A549 (cell line): ENCODE results near the gene ELMO2.

Source experiments
- BHLHE40 ChIP-seq: IDR thresholded peaks from 2 replicates; pipeline ENCODE4 v1.6.1; 2012; ENCODE audit warnings: low read depth, low read length, inconsistent platforms
- CTCF ChIP-seq: fragments of >200 bp; sonication (Bioruptor Twin); formaldehyde crosslinking; IDR thresholded peaks from 3 replicates; pipeline ENCODE4 v1.5.1; 2016
- HDAC2 ChIP-seq: fragments of 200-600 bp; sonication (generic); IDR thresholded peaks from 2 replicates; pipeline ENCODE4 v1.6.1; 2016
- HMGXB4 ChIP-seq: fragments of 250-450 bp; sonication (Bioruptor Pico); IDR thresholded peaks from 2 replicates; pipeline ENCODE4 v1.5.0; 2021; ENCODE audit warnings: mild to moderate bottlenecking, moderate library complexity, borderline replicate concordance
- JUN ChIP-seq, 2 experiments: fragments of >200 bp; sonication (Bioruptor Twin); formaldehyde crosslinking; IDR thresholded peaks; 2 replicates in 1 of 2; 3 replicates in 1 of 2; pipeline ENCODE4 v1.6.1; 2016 to 2017
- JUNB ChIP-seq: fragments of >200 bp; sonication (Bioruptor Twin); formaldehyde crosslinking; IDR thresholded peaks from 2 replicates; pipeline ENCODE4 v1.6.1; 2016
- MAZ ChIP-seq: fragments of 150-350 bp; IDR thresholded peaks from 2 replicates; pipeline ENCODE4 v1.6.1; 2014; ENCODE audit warnings: antibody characterized with exemption, low read depth, low read length, borderline replicate concordance
- POLR2A ChIP-seq: IDR thresholded peaks from 2 replicates; pipeline ENCODE4 v1.6.1; 2012; ENCODE audit warnings: mild to moderate bottlenecking, low read length
- TFCP2L1 ChIP-seq: fragments of 250-450 bp; sonication (Bioruptor Pico); IDR thresholded peaks from 2 replicates; pipeline ENCODE4 v1.5.0; 2021; ENCODE audit warnings: mild to moderate bottlenecking
- ZNF302 ChIP-seq: fragments of 250-450 bp; sonication (Bioruptor Pico); IDR thresholded peaks from 2 replicates; pipeline ENCODE4 v1.9.0; 2021; ENCODE audit warnings: inconsistent platforms, mild to moderate bottlenecking, moderate library complexity
- TF ChIP-seq, protein P1 (sequence below): IDR thresholded peaks from 2 replicates; pipeline ENCODE4 v1.6.1; 2012

DNA sequence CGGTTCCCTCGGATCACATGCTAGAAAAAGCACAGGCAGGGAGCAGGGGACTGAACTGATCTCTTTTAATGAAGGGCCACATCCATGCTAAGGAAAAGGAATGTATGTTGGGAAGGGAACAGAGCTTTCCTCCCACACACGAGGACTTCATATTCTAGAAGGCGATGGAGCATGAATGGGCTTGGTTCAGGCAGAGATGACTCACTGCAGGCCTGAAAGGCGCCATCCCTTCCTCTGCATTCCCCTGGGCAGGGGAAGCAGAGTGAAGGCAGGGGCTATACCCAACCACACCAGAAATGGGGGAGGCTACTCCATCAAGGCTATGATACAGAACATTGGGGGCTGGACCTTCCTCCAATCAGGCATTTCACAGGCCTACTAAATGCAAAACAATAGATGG, 30.6 kb downstream of the ELMO2 start:
- no peak for TF ChIP-seq POLR2A
- TF ChIP-seq CTCF, result no peak
- no peak for TF ChIP-seq HDAC2
- no peak for TF ChIP-seq BHLHE40
- no peak for TF ChIP-seq JUN (IDR thresholded peaks at IDR 0.05)
- no peak for TF ChIP-seq JUNB
- no peak for TF ChIP-seq ZNF302 (CRISPR knock-in tag)
- TF ChIP-seq HMGXB4 (CRISPR knock-in tag), result no peak
- TF ChIP-seq, protein P1, sequence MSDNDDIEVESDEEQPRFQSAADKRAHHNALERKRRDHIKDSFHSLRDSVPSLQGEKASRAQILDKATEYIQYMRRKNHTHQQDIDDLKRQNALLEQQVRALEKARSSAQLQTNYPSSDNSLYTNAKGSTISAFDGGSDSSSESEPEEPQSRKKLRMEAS, result no peak
- no peak for TF ChIP-seq TFCP2L1
- TF ChIP-seq MAZ, result no peak
